ENCODE data around the gene PTPRG. TPM values are rescaled to one million over a fixed set of nuclear protein-coding genes. Genes with fewer than 3 reads are reported as not detected.

PTPRG gene
- total RNA-seq, 1 experiment from 2014 or later = 32.1 TPM

- TF ChIP-seq SP1 (IDR thresholded peaks at IDR 0.05; ENCODE audit: low read depth) (no peak), TCF7L2 (IDR thresholded peaks at IDR 0.05; ENCODE audit: borderline replicate concordance, extremely low read depth, insufficient read depth, insufficient read length) (no peak)
These were observed 139.6 kb downstream of the PTPRG start (continued) for GRCh38 chr3:61701011-61701410.

DNA sequence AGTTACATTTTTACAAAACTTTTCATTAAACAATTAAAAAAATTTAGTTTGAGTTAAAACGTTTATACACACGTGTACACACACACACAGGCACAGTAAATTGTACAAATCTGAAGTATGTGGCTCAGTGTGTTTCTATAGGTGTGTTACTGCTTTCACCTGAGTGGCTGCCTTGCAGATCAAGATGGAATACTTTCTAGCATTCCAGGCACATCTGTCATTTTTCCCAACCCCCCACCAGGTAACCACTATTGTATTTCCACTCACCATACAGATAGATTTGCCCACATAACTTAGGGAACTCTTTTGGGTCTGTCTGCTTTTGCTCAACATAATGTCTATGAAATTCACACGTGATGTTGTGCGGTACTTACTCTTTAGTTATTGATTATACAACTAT lies 141.1 kb downstream of the PTPRG start:
- Histone ChIP-seq H3K27ac (ENCODE audit: low read depth, low read length) (no peak overlapping the region), H3K9me3 (ENCODE audit: control insufficient read depth in 1 of 2, insufficient read depth in 1 of 2, low read depth in 1 of 2, low read length in 2 of 2) (no peaks in the 10 kb centered on the region), H2AFZ (ENCODE audit: low read depth, low read length, poor library complexity, severe bottlenecking) (no peak overlapping the region), H3K36me3 (ENCODE audit: control insufficient read depth in 1 of 2, insufficient read depth in 2 of 2, low read length in 2 of 2) (no peaks in the 10 kb centered on the region), H3K79me2 (ENCODE audit: insufficient read depth, low read length) (peaks cover 10% of the 10 kb centered on the region; the same call in 1 of the 2 replicates), H4K20me1 (ENCODE audit: insufficient read depth) (no peaks in the 10 kb centered on the region), H3K9ac (ENCODE audit: low read length) (no peak overlapping the region), H3K9me2 (ENCODE audit: insufficient read depth) (no peaks in the 10 kb centered on the region), H3K4me1 (ENCODE audit: control insufficient read depth in 1 of 2, insufficient read depth in 2 of 2, low read length in 2 of 2) (peaks cover 2 to 10% of the 10 kb centered on the region in 2 experiments; a peak in 3 of 4 replicates), H3K4me3 (replicated peaks in 1 of 2; ENCODE audit: low read depth in 1 of 2, low read length in 2 of 2) (no peak overlapping the region), H3K27me3 (ENCODE audit: insufficient read depth, low read length) (no peaks in the 10 kb centered on the region), H3K4me2 (ENCODE audit: low read length) (no peak overlapping the region)
- DNase-seq (ENCODE audit: low read depth, low spot score) = no peak
- no TSS peak for BruUV-seq (replicated peaks)
- POLR2A ChIA-PET = no interaction called here
- RAD21 ChIA-PET (ENCODE audit: low non-redundant PET in 1 of 2, low total read pairs in 2 of 2, uncharacterized antibody in 2 of 2, unreplicated experiment in 2 of 2) = no interaction called here
- CTCF ChIA-PET = no interaction called here
- intact Hi-C loops (cut with micrococcal nuclease) = no loop called here
- ATAC-seq = no peak
- TF ChIP-seq, protein P1, sequence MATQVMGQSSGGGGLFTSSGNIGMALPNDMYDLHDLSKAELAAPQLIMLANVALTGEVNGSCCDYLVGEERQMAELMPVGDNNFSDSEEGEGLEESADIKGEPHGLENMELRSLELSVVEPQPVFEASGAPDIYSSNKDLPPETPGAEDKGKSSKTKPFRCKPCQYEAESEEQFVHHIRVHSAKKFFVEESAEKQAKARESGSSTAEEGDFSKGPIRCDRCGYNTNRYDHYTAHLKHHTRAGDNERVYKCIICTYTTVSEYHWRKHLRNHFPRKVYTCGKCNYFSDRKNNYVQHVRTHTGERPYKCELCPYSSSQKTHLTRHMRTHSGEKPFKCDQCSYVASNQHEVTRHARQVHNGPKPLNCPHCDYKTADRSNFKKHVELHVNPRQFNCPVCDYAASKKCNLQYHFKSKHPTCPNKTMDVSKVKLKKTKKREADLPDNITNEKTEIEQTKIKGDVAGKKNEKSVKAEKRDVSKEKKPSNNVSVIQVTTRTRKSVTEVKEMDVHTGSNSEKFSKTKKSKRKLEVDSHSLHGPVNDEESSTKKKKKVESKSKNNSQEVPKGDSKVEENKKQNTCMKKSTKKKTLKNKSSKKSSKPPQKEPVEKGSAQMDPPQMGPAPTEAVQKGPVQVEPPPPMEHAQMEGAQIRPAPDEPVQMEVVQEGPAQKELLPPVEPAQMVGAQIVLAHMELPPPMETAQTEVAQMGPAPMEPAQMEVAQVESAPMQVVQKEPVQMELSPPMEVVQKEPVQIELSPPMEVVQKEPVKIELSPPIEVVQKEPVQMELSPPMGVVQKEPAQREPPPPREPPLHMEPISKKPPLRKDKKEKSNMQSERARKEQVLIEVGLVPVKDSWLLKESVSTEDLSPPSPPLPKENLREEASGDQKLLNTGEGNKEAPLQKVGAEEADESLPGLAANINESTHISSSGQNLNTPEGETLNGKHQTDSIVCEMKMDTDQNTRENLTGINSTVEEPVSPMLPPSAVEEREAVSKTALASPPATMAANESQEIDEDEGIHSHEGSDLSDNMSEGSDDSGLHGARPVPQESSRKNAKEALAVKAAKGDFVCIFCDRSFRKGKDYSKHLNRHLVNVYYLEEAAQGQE (IDR thresholded peaks at IDR 0.05; ENCODE audit: low read depth) = no peak
- TF ChIP-seq POLR2AphosphoS5 (IDR thresholded peaks at IDR 0.05; ENCODE audit: low read depth, low read length) (no peak), CEBPB (IDR thresholded peaks at IDR 0.05; ENCODE audit: low read depth) (no peak), ZFX (IDR thresholded peaks at IDR 0.05) (no peak)
